Muscle layer of duodenum (tissue), 2 donors: ENCODE data around the gene EIF2AK3.

ENCODE experiments used
- H3K27ac ChIP-seq: one replicate; pipeline ENCODE4 v1.7.0; 2013; ENCODE audit warnings: mild to moderate bottlenecking, low read length
- H3K27me3 ChIP-seq: one replicate; pipeline ENCODE4 v1.7.0; 2013; ENCODE audit warnings: low read depth, mild to moderate bottlenecking, control low read depth, low read length
- H3K36me3 ChIP-seq, 2 donors: one replicate each; pipeline ENCODE4 v1.7.0; 2013; ENCODE audit warnings: low read length in 2 of 2, control low read depth in 1 of 2, mild to moderate bottlenecking in 1 of 2; ENCODE audit not compliant: insufficient read depth in 2 of 2, control insufficient read depth in 1 of 2
- H3K4me1 ChIP-seq, 2 donors: one replicate each; pipeline ENCODE4 v1.7.0; 2013; ENCODE audit warnings: low read length in 2 of 2, mild to moderate bottlenecking in 2 of 2, control low read depth in 1 of 2, moderate library complexity in 1 of 2; ENCODE audit not compliant: insufficient read depth in 2 of 2, control insufficient read depth in 1 of 2
- H3K4me3 ChIP-seq, 2 donors: one replicate each; pipeline ENCODE4 v1.7.0; 2013; ENCODE audit warnings: low read length in 2 of 2, low read depth in 1 of 2, mild to moderate bottlenecking in 1 of 2
- H3K9me3 ChIP-seq, 2 donors: one replicate each; pipeline ENCODE4 v1.7.0; 2013; ENCODE audit warnings: low read length in 2 of 2, control low read depth in 1 of 2, mild to moderate bottlenecking in 1 of 2; ENCODE audit not compliant: control insufficient read depth in 1 of 2
- donor health status: healthy.

Gene EIF2AK3

DNA sequence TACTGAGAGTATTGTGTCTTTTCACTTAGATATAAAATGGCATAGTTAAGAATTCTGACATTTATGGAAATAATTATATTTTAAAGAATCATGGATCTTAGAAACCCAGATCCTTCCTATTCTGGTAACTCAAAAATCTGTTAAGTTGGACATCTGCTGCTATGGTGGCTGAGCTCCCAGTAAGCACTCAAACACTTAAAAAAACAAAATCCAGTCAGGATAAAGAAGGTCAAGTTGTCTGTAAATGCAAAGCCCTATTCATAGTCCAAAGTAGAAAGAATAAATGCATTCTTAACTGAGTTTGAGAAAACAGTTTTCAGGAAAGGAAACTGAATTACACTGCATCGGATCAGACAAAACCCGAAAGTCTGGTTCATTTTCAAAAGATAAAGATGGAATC, 35.6 kb downstream of the EIF2AK3 start:
- Histone ChIP-seq H3K36me3 (peaks cover 22 to 24% of the 10 kb centered on the region in 2 donors), H3K4me1 (peaks cover 0 to 4% of the 10 kb centered on the region in 2 donors)

DNA sequence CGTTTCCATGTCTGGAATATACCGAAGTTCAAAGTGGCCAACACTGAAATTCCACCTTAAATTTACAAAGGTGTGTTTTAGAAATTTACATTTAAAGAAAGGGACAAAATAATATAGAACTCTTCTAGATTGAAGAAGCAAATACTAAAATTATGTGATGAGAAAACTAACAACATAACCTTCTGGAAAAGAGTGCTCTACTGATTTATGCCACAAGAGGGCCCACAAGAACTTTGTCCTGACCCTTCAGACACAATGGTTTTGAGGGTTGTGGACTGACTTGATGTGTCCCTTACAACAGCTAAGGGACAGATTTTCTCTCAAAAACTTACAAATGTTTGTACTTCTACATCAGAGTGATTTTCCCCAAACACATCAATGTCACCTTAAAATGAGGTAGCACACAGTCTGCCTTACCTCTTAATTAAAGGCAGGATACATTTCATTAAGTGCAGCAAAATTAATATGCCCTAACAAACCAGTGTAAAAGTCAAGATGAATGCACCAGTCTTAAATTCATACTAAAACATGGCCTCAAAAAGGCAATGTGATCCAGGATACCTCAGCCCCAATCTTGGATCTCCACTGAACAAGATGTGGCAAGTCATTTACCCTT, 36.2 kb downstream of the EIF2AK3 start:
- no peak overlapping the region for H3K4me3 ChIP-seq
- H3K9me3 ChIP-seq: no peaks in the 10 kb centered on the region
- H3K4me1 ChIP-seq: peaks cover 0 to 4% of the 10 kb centered on the region in 2 donors
- no peaks in the 10 kb centered on the region for H3K27me3 ChIP-seq
- peak overlapping the region; percentile 19 for H3K27ac ChIP-seq
- H3K36me3 ChIP-seq: peaks cover 22 to 24% of the 10 kb centered on the region in 2 donors

More for the DNA sequence above, 35.6 kb downstream of the EIF2AK3 start:
- H3K4me3 ChIP-seq: no peak overlapping the region
- no peak overlapping the region for H3K27ac ChIP-seq
- no peaks in the 10 kb centered on the region for H3K27me3 ChIP-seq
- H3K9me3 ChIP-seq: no peaks in the 10 kb centered on the region

DNA sequence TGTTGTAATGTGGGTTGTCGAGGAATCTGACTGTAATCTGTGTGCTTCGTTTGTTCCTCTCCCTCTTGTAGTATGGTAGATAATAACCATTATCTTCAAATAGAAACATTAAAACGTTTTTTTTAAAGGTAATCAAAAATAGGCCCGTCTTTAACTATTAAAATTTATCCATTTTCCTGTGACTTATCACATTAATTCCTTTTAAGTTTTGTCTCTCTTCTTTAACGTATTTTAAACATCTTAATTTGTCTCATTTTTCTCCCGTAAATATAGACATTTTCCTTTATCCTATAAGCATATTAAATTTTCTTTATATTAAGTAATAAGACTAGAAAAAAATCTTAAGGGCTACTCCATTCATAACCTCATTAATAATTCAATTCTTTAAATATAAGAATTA, 41.3 kb downstream of the EIF2AK3 start:
- Histone ChIP-seq H3K9me3 (no peaks in the 10 kb centered on the region), H3K4me3 (no peak overlapping the region), H3K27me3 (no peaks in the 10 kb centered on the region), H3K27ac (no peak overlapping the region), H3K4me1 (no peaks in the 10 kb centered on the region), H3K36me3 (peaks cover 43 to 47% of the 10 kb centered on the region in 2 donors)

DNA sequence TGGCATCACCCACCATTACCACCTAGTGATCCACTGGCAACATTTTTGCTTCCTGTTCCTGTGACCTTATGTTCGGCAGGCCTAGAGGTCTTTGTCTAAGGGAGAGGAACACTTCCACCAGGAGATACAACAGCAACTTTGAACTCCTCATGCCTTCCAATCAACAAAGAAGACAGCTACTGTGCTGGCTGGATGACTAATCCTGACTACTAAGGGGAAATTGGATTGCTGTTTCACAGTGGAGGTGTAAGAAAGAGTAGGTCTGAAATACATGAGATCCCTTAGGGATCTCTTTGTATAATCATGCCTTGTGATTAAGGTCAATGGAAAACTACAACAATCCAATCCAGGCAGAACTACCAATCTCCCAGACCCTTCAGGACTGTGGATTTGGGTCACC, 45.2 kb downstream of the EIF2AK3 start:
- Histone ChIP-seq H3K27me3 (no peaks in the 10 kb centered on the region), H3K27ac (no peak overlapping the region), H3K9me3 (no peaks in the 10 kb centered on the region), H3K36me3 (peaks cover 44 to 47% of the 10 kb centered on the region in 2 donors), H3K4me3 (no peak overlapping the region), H3K4me1 (no peaks in the 10 kb centered on the region)

DNA sequence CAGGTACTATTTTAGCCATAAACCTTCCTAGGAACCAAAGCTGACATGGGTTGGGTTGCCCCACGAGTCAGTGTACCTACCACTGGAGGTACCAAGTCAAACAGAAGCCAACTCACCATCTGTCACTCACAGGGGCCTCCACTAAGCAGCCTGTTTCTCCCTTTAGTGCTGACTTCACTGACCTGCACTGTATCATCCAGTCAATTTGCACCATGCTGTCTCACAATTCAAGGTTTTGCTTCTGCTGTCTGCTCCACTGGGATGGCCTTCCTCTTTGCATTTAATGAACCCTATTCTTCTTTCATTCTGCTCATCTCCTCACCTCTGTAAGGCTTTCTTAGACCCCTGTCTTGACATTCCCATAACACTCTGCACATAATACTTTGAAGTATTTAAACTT, 47.2 kb downstream of the EIF2AK3 start:
- no peak overlapping the region for H3K27ac ChIP-seq
- peaks cover 45 to 52% of the 10 kb centered on the region in 2 donors for H3K36me3 ChIP-seq
- H3K27me3 ChIP-seq: no peaks in the 10 kb centered on the region
- H3K4me1 ChIP-seq: no peaks in the 10 kb centered on the region
- H3K9me3 ChIP-seq: no peaks in the 10 kb centered on the region
- no peak overlapping the region for H3K4me3 ChIP-seq

DNA sequence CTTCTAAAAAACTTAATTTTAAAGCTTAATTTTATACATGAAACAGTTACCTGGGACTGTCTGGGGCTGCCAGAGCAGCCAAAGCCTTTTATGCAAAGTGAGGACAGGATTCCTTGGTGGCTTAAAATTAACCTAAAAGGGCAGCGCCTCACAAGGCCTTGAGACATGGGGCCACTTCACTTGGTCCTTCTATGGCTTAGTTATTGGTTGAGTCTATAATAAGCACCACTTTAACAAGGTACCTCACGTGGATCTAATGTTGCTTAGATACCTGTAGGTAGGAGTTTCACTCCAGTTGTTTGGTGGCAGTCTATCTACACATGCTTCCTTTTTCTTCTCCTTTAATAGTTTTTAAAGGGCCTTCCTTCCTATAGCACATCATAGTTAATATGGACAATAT, 51.6 kb downstream of the EIF2AK3 start:
- Histone ChIP-seq H3K36me3 (peaks cover 40 to 52% of the 10 kb centered on the region in 2 donors), H3K27ac (no peak overlapping the region), H3K9me3 (no peaks in the 10 kb centered on the region), H3K27me3 (no peaks in the 10 kb centered on the region), H3K4me1 (no peaks in the 10 kb centered on the region), H3K4me3 (no peak overlapping the region)

DNA sequence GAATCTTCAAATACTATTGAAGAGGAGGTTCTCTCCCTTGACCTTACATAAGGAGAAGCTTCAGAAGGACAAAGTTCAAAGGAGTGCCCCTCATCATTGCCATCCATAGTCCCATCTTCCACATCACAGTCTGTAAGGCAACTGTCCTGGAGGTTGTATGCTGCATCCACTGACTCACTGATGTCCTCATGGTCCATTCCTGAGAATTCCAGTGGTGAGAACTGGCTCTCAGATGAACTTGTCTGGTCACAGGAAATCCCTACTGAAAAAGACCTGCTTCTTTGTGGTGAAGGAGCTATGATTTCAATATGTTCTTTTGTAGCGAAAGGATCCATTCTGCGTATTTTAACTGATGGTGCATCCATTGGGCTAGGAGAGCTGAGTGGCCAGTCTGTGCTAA, 52.2 kb downstream of the EIF2AK3 start:
- no peak overlapping the region for H3K4me3 ChIP-seq
- no peaks in the 10 kb centered on the region for H3K27me3 ChIP-seq
- H3K4me1 ChIP-seq: no peaks in the 10 kb centered on the region
- H3K27ac ChIP-seq: no peak overlapping the region
- peaks cover 39 to 54% of the 10 kb centered on the region in 2 donors for H3K36me3 ChIP-seq
- H3K9me3 ChIP-seq: no peaks in the 10 kb centered on the region

DNA sequence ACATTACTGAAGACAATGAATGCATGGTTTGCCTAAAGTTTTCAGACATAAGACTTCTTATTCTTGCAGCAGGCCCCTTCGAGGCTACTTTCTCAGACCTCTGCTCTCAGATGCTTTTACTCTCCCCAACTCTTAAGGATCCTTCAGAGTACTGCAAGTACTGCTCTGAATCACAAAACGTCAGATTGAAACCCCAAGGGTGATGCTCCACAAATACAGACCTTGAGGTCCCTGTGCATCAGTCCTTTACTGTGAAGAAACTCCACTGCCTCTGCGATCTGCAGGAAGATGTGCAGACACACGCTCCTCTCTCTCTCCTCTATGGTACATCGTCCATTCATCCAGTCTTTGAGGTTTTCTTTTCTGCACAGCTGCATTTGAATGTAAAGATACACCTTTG, 52.8 kb downstream of the EIF2AK3 start:
- Histone ChIP-seq H3K27me3 (no peaks in the 10 kb centered on the region), H3K9me3 (no peaks in the 10 kb centered on the region), H3K27ac (no peak overlapping the region), H3K4me3 (no peak overlapping the region), H3K36me3 (peaks cover 41 to 52% of the 10 kb centered on the region in 2 donors), H3K4me1 (no peaks in the 10 kb centered on the region)

DNA sequence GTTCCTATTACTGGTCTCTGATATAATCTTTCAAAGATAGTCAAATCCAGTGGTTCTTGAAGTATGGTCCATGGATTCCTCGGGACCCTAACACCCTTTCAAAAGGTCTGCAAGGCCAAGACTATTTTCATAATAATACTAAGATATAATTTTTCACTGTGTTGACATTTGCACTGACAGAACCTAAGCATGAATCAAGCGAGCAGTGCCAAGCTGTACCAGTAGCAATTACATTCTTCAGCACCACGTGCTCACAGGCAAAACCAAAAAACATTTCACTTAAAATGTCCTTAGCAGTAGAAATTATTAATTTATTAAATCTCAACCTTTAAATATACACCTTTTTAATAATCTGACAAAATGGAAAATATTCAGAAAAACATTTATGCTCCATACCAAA, 59.1 kb downstream of the EIF2AK3 start:
- Histone ChIP-seq H3K27me3 (no peaks in the 10 kb centered on the region), H3K4me1 (no peaks in the 10 kb centered on the region), H3K27ac (no peak overlapping the region), H3K36me3 (peaks cover 21 to 24% of the 10 kb centered on the region in 2 donors), H3K4me3 (no peak overlapping the region), H3K9me3 (no peaks in the 10 kb centered on the region)

DNA sequence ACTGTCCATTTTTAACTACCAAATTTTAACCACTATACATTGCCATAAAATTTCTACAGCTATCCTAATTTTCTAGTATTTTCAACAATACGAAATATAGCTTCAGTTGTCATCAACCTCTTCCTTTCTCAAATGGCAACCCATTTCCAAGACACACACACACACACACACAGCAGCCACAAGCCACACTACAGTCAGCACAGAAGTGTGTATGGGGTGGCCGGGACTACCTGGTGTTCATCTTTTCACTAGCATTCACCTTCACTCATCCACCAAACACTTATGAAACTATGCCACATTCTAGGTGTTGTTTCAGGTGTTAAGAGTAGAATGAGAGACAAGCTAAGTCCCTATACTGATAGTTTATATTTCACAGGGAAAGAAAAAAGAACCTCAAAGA, 62.9 kb downstream of the EIF2AK3 start:
- H3K27ac ChIP-seq: no peak overlapping the region
- no peaks in the 10 kb centered on the region for H3K9me3 ChIP-seq
- no peaks in the 10 kb centered on the region for H3K27me3 ChIP-seq
- peaks cover 18 to 21% of the 10 kb centered on the region in 2 donors for H3K36me3 ChIP-seq
- no peak overlapping the region for H3K4me3 ChIP-seq
- no peaks in the 10 kb centered on the region for H3K4me1 ChIP-seq

DNA sequence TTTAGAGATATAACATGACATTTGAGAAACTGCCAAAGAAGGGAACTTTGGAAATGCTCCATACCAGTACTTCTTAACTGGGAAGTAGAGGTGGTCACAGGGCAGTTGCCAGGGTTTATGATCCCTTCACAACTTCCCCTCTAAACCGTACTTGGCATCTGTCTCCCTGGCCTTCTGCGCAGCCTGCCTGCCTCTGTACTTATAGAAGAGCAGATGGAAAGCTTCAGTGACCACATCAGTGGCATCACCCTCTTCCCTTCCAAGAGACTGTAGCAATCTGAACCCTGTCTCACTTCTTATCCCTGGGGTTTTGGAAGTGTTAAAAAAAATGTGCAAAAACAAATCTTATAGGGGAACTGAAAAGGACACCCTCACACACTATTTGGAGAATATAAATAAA, 64.1 kb downstream of the EIF2AK3 start:
- Histone ChIP-seq H3K4me1 (no peaks in the 10 kb centered on the region), H3K9me3 (no peaks in the 10 kb centered on the region), H3K4me3 (no peak overlapping the region), H3K36me3 (peaks cover 17 to 26% of the 10 kb centered on the region in 2 donors), H3K27me3 (no peaks in the 10 kb centered on the region), H3K27ac (no peak overlapping the region)
